Endothelial cell of umbilical vein (primary cell): Measurements from ENCODE around the gene MFSD6L. TPM values are rescaled to one million over a fixed set of nuclear protein-coding genes. Genes with fewer than 3 reads are reported as not detected.

Experiments used
- BruUV-seq: library from RNA; stranded (reverse); fragments of 400-500 nt; replicated peaks from 2 replicates; lab custom pipeline; 2021; lab: Mats Ljungman, UMichigan
- CTCF ChIA-PET: fragments of 300-600, 350-600 bp; sonication (Branson Sonifier 250); formaldehyde crosslinking; loops from one replicate; lab custom pipeline; 2021; ENCODE audit warnings: antibody characterized with exemption, inconsistent platforms; lab: Charles Lee
- POLR2A ChIA-PET: fragments of 300-600, 350-600 bp; sonication (Branson Sonifier 250); formaldehyde crosslinking; loops from one replicate; lab custom pipeline; 2021; ENCODE audit warnings: antibody characterized with exemption, inconsistent platforms; lab: Charles Lee
- DNase-seq: peaks from one replicate; pipeline ENCODE4 v3.0.0-alpha.2; 2011; ENCODE audit warnings: low read depth, low spot score
- FAIRE-seq: peaks from 2 replicates; lab custom pipeline; 2011; peaks lifted over from hg19 to GRCh38; lab: Jason Lieb, UNC
- H2AFZ ChIP-seq: 2 replicates; pipeline ENCODE4 v1.6.0; 2012; ENCODE audit warnings: low read depth, low read length, control low read depth, inconsistent platforms
- H3K27ac ChIP-seq: 2 replicates; pipeline ENCODE4 v1.5.1; 2011; ENCODE audit warnings: low read depth, mild to moderate bottlenecking, control low read depth, low read length, moderate library complexity; ENCODE audit not compliant: insufficient read depth
- H3K27me3 ChIP-seq, 2 experiments: 2 replicates each; pipeline versions ENCODE4 v1.6.0 to v1.6.1; 2011; ENCODE audit warnings: low read length in 2 of 2, mixed read lengths in 1 of 2; ENCODE audit not compliant: control insufficient read depth in 2 of 2, insufficient read depth in 2 of 2
- H3K36me3 ChIP-seq, 2 experiments: 2 replicates in 1 of 2; 3 replicates in 1 of 2; pipeline ENCODE4 v1.5.1; 2011; ENCODE audit warnings: low read length in 2 of 2, mild to moderate bottlenecking in 1 of 2, moderate library complexity in 1 of 2; ENCODE audit not compliant: control insufficient read depth in 2 of 2, insufficient read depth in 2 of 2; ENCODE audit errors: extremely low read depth in 1 of 2
- H3K4me1 ChIP-seq: 3 replicates; pipeline ENCODE4 v1.5.1; 2011; ENCODE audit warnings: mild to moderate bottlenecking, low read length; ENCODE audit not compliant: control insufficient read depth, insufficient read depth; ENCODE audit errors: extremely low read depth
- H3K4me2 ChIP-seq: 2 replicates; pipeline ENCODE4 v1.6.1; 2011; ENCODE audit warnings: low read length, control low read depth, mixed read lengths; ENCODE audit not compliant: insufficient read depth
- H3K4me3 ChIP-seq, 3 experiments: fragments of 200-600 bp in 1 of 3; sonication (generic), shearing (Covaris generic) in 1 of 3; replicated peaks in 1 of 3; 2 replicates each; pipeline ENCODE4 v1.5.1; 2011 to 2016; ENCODE audit warnings: control low read depth in 3 of 3, low read length in 3 of 3, mild to moderate bottlenecking in 2 of 3, inconsistent platforms in 1 of 3, low read depth in 1 of 3, moderate library complexity in 1 of 3; ENCODE audit not compliant: insufficient read depth in 1 of 3
- H3K79me2 ChIP-seq: 2 replicates; pipeline ENCODE4 v1.6.0; 2012; ENCODE audit warnings: low read length, inconsistent platforms; ENCODE audit not compliant: control insufficient read depth, insufficient read depth
- H3K9ac ChIP-seq: replicated peaks from 2 replicates; pipeline ENCODE3; 2011; ENCODE audit warnings: low read length, control low read depth; ENCODE audit not compliant: insufficient read depth; ENCODE audit errors: extremely low read depth
- H3K9me1 ChIP-seq: replicated peaks from 3 replicates; pipeline ENCODE4 v1.6.0; 2011; ENCODE audit warnings: mild to moderate bottlenecking, low read length; ENCODE audit not compliant: control insufficient read depth, insufficient read depth; ENCODE audit errors: extremely low read depth
- H3K9me3 ChIP-seq: replicated peaks from 2 replicates; pipeline ENCODE4 v1.5.1; 2012; ENCODE audit warnings: low read length, inconsistent platforms; ENCODE audit not compliant: control insufficient read depth, insufficient read depth
- H4K20me1 ChIP-seq: replicated peaks from 2 replicates; pipeline ENCODE3; 2011; ENCODE audit warnings: mild to moderate bottlenecking, low read length; ENCODE audit not compliant: control insufficient read depth, insufficient read depth; ENCODE audit errors: extremely low read depth
- CTCF ChIP-seq, 2 donors: IDR thresholded peaks; 1 replicate in 1 of 2; 2 replicates in 1 of 2; pipeline ENCODE4 v1.5.1; 2011; ENCODE audit warnings: low read length in 2 of 2, mild to moderate bottlenecking in 2 of 2, moderate library complexity in 2 of 2, control low read depth in 1 of 2, inconsistent platforms in 1 of 2, low read depth in 1 of 2; ENCODE audit not compliant: insufficient read depth in 1 of 2; ENCODE audit errors: extremely low read depth in 1 of 2
- EZH2 ChIP-seq: IDR thresholded peaks from 2 replicates; pipeline ENCODE4 v1.6.1; 2012; ENCODE audit warnings: borderline replicate concordance, low read depth, mild to moderate bottlenecking, moderate library complexity, low read length, inconsistent platforms; ENCODE audit not compliant: severe bottlenecking
- FOS ChIP-seq: IDR thresholded peaks from 2 replicates; pipeline ENCODE4 v1.6.1; 2011; ENCODE audit warnings: mild to moderate bottlenecking, low read length, moderate library complexity, borderline replicate concordance; ENCODE audit not compliant: insufficient read depth
- GATA2 ChIP-seq: IDR thresholded peaks from 2 replicates; pipeline ENCODE4 v1.7.0; 2011; ENCODE audit warnings: low read depth, mild to moderate bottlenecking, moderate library complexity, mixed read lengths, low read length; ENCODE audit not compliant: insufficient read length, insufficient read depth
- JUN ChIP-seq: IDR thresholded peaks from 2 replicates; pipeline ENCODE4 v1.6.1; 2011; ENCODE audit warnings: borderline replicate concordance, low read depth; ENCODE audit not compliant: insufficient read length, insufficient read depth
- MAX ChIP-seq: IDR thresholded peaks from 2 replicates; pipeline ENCODE4 v1.6.1; 2011; ENCODE audit not compliant: insufficient read depth, insufficient read length
- MYC ChIP-seq: IDR thresholded peaks from one replicate; pipeline ENCODE4 v1.6.1; 2011; ENCODE audit warnings: mild to moderate bottlenecking, low read depth, low read length
- POLR2A ChIP-seq: IDR thresholded peaks from 2 replicates; pipeline ENCODE4 v1.6.1; 2012; ENCODE audit warnings: low read depth, mild to moderate bottlenecking, control low read depth, low read length
- POLR2AphosphoS5 ChIP-seq: IDR thresholded peaks from 2 replicates; pipeline ENCODE4 v1.6.1; 2012; ENCODE audit warnings: low read depth, mild to moderate bottlenecking, control low read depth, low read length, moderate library complexity; ENCODE audit not compliant: insufficient read depth
- dilution Hi-C: fragments of 300-500 bp; cut with MboI; formaldehyde crosslinking; loops from one replicate; pipeline ENCODE4 v1.15.0; 2019; ENCODE audit warnings: low sequenced_read_pairs; ENCODE audit not compliant: extremely low pct_ligation_motif_present
- intact Hi-C: fragments of 100-400 bp; cut with micrococcal nuclease; formaldehyde crosslinking; loops from one replicate; pipeline ENCODE4 v1.10.0; 2022
- polyA plus RNA-seq, 4 experiments: library from polyadenylated mRNA; depleted of rRNA in 3 of 4; stranded (reverse) in 3 of 4; unstranded in 1 of 4; fragments of >200 nt; gene quantifications; 2 replicates each; pipeline versions ENCODE4 v1.2.1 to v1.2.3, GENCODE V29; 2011 to 2012; ENCODE audit warnings: missing spikeins in 1 of 4
- total RNA-seq: library from RNA; stranded (reverse); gene quantifications from 2 replicates; pipeline ENCODE4 v1.2.3, GENCODE V29; 2021

The MFSD6L gene
- total and polyA plus RNA-seq, 2 donors (not counting 3 experiments of a cell fraction or from before 2014, with no cell fraction given): not detected

GRCh38 chr17:8818047-8818446 lies 18.9 kb upstream of the MFSD6L start:
- Histone ChIP-seq H3K4me1 (no peaks in the 10 kb centered on the region), H3K36me3 (no peaks in the 10 kb centered on the region), H3K27ac (no peak overlapping the region), H4K20me1 (no peaks in the 10 kb centered on the region), H2AFZ (no peak overlapping the region), H3K9me3 (no peaks in the 10 kb centered on the region), H3K9me1 (no peaks in the 10 kb centered on the region), H3K4me2 (no peak overlapping the region), H3K79me2 (no peaks in the 10 kb centered on the region), H3K4me3 (no peak overlapping the region), H3K27me3 (peaks cover 2 to 5% of the 10 kb centered on the region in 2 experiments), H3K9ac (no peak overlapping the region)
- BruUV-seq: no TSS peak
- ChIA-PET POLR2A (no interaction called here), CTCF (no interaction called here)
- dilution Hi-C loops: no loop called here
- no peak for TF ChIP-seq CTCF (IDR thresholded peaks at IDR 0.05; ENCODE audit: extremely low read depth in 1 of 2, insufficient read depth in 1 of 2, low read depth in 1 of 2, low read length in 2 of 2)
- FAIRE-seq (no peak), DNase-seq (no peak)
- intact Hi-C loops: no loop called here

- Histone ChIP-seq H4K20me1 (no peaks in the 10 kb centered on the region), H3K27ac (no peak overlapping the region), H3K27me3 (no peaks in the 10 kb centered on the region), H3K4me3 (no peak overlapping the region), H3K9ac (no peak overlapping the region), H3K9me1 (no peaks in the 10 kb centered on the region), H3K36me3 (no peaks in the 10 kb centered on the region), H3K79me2 (no peaks in the 10 kb centered on the region), H3K4me2 (no peak overlapping the region), H3K9me3 (no peaks in the 10 kb centered on the region), H2AFZ (no peak overlapping the region), H3K4me1 (no peaks in the 10 kb centered on the region)
- dilution Hi-C loops (no loop called here), intact Hi-C loops (no loop called here)
- ChIA-PET CTCF (interaction anchor here (0.8 to 1.4 kb wide), 2 partner anchors 14 to 21 kb away, joined by 3 read pairs; no protein-coding TSS in a partner anchor), POLR2A (no interaction called here)
- FAIRE-seq (no peak), DNase-seq (no peak)
- TF ChIP-seq POLR2A: no peak
- no peak for TF ChIP-seq FOS
- no peak for TF ChIP-seq GATA2
- no peak for TF ChIP-seq POLR2AphosphoS5
- no peak for TF ChIP-seq MYC
- no peak for TF ChIP-seq MAX
- no peak for TF ChIP-seq EZH2
- no peak for TF ChIP-seq CTCF (IDR thresholded peaks at IDR 0.05; ENCODE audit: extremely low read depth in 1 of 2, insufficient read depth in 1 of 2, low read depth in 1 of 2, low read length in 2 of 2)
- TF ChIP-seq JUN: no peak
- BruUV-seq: no TSS peak
Measured at GRCh38 chr17:8806926-8807550, 7.9 kb upstream of the MFSD6L start.
